Fibroblast of villous mesenchyme (primary cell): ENCODE data around the gene TBCK. TPM values are rescaled to one million over a fixed set of nuclear protein-coding genes. Genes with fewer than 3 reads are reported as not detected.
"Not testable (repeated sequence)": the region's sequence is repeated elsewhere in the genome, so short reads cannot be mapped to it uniquely, and the experiment has no call there.

Source experiments
- DNase-seq: peaks from one replicate; pipeline ENCODE4 v3.0.0-alpha.2; 2010; ENCODE audit warnings: low read depth
- H3K4me3 ChIP-seq: 2 replicates; pipeline ENCODE4 v1.5.1; 2011; ENCODE audit warnings: low read depth, mild to moderate bottlenecking, low read length
- total RNA-seq: library from RNA; depleted of rRNA; stranded (reverse); fragments of >200 nt; gene quantifications from 2 replicates; pipeline ENCODE4 v1.2.3, GENCODE V29; 2012
- TF ChIP-seq, protein P1 (sequence below): IDR thresholded peaks from 2 replicates; pipeline ENCODE4 v1.5.1; 2012; ENCODE audit warnings: low read depth, mild to moderate bottlenecking, low read length; ENCODE audit not compliant: insufficient read depth

The TBCK gene
- total RNA-seq, 1 donor: 80.3 TPM

DNA sequence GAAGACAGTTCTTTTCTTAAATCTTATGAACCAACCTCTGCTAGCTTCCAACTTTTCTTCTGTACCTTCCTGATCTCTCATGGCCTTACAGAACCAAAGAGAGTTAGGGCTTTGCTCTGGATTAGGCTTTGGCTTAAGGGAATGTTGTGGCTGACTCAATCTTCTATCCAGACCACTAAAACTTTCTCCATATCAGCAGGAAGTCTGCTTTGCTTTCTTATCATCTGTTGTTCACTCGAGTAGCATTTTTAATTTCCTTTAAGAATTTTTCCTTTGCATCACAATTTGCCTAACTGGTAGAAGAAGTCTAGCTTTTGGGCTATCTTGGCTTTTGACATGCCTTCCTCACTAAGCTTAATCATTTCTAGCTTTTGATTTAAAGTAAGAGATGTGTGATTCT is 167.0 kb downstream of the TBCK start:
- no peak overlapping the region for H3K4me3 ChIP-seq
- peak; percentile 17 for DNase-seq
- TF ChIP-seq, protein P1, sequence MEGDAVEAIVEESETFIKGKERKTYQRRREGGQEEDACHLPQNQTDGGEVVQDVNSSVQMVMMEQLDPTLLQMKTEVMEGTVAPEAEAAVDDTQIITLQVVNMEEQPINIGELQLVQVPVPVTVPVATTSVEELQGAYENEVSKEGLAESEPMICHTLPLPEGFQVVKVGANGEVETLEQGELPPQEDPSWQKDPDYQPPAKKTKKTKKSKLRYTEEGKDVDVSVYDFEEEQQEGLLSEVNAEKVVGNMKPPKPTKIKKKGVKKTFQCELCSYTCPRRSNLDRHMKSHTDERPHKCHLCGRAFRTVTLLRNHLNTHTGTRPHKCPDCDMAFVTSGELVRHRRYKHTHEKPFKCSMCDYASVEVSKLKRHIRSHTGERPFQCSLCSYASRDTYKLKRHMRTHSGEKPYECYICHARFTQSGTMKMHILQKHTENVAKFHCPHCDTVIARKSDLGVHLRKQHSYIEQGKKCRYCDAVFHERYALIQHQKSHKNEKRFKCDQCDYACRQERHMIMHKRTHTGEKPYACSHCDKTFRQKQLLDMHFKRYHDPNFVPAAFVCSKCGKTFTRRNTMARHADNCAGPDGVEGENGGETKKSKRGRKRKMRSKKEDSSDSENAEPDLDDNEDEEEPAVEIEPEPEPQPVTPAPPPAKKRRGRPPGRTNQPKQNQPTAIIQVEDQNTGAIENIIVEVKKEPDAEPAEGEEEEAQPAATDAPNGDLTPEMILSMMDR: no peak

DNA sequence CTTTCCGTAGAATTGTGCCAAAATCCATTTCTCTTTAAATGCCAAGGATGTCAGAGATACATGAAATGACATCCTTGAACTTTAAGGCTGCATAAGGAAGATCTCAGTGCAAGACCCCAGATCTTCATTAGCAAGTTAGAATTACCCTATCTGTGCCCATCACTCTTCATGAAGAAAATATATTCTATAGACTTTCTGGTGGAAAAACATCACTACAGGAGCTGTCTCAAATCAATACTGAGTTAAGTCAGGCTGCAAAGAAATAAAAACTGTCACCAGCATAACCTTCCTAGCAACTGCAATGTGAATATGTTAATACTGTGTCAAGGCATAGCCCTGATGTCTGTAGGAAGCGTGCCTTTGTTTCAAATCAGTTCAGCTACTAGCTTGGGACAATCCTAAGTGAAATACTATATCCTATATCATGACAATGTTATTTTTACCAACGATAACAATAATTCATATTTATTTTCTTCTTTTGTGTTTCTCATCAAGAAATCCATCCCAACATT is 173.3 kb downstream of the TBCK start:
- TF ChIP-seq, protein P1: no peak
- no peak overlapping the region for H3K4me3 ChIP-seq

DNA sequence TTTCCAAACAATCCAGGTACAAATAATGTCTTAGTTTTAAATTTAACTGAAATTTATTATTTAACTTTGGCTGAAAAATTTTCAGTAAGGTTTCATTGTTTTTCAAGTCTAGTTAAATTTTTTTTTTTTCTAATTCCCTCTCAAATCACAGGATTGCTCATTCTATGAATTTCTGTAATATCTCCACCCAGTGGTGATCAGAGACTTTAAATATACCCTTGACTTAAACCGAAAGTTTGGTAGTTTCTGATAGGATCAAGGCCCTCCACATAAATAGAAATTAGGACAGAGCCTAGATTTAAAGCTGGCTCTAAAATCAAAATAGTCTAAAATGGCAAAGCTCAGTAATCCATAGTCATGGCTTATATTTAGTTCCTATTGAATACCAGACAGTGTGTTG is 175.4 kb downstream of the TBCK start:
- TF ChIP-seq, protein P1: no peak
- DNase-seq: no peak
- no peak overlapping the region for H3K4me3 ChIP-seq

More for the DNA sequence above, 173.3 kb downstream of the TBCK start:
- DNase-seq: no peak

DNA sequence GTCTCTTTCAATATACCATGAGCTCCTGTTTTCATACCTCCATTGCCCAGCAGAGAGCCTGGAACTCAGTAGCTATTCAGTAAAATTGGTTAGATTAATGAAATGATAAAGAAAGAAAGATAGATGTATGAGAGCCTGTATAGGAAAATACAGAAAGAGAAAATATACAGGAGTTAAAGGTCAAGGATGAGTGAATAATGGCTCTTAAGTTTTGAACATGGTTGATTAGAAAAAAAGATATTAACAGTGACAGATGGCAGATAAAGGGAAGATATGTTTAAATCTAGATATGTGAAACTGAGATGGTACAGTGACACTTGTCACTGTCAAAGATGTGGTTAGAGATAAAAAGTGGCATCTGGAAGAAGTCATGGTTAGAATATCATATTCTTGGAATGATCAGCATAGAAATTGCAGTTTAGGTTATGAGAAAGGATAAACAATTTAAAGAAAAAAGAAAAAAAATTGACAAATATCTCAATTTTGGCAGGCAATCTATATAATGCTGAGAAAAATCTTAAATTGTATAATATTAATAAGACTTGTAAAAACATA is 179.2 kb downstream of the TBCK start:
- TF ChIP-seq, protein P1: no peak
- no peak overlapping the region for H3K4me3 ChIP-seq
- DNase-seq: no peak

DNA sequence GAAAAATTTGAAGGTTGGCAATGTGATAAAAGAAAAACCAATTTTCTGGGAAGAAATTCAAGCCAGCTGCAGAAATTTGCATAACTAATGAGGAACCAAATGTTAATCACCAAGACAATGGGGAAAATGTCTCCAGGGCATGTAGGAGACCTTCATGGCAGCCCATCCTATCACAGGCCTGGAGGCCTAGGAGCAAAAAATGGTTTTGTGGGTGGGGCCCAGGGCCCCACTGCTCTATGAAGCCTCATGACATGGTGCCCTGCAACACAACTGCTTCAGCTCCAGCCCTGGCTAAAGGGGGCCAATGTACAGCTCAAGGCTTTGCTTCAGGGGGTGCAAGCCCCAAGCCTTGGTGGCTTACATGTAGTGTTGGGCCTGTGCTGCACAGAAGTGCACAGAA is 184.0 kb downstream of the TBCK start:
- TF ChIP-seq, protein P1: no peak
- H3K4me3 ChIP-seq: no peak overlapping the region
- no peak for DNase-seq

DNA sequence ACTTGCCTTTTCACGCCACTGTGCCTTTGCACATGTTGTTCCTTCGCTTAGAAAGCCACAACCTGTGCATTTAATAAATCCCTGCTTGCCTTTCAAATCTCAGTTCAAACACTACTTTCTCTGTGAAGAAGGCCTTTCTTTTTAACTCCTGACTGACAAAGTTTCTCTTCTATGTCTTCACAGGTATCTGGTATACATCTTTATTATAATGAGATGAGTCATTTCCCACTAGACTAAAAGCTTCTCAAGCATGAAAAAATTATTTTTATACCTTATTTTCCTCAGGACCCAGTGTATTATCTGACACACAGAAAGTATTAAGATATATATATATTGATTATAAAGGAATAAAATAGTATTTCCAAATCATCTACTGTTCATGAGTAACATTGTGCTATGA is 189.9 kb downstream of the TBCK start:
- H3K4me3 ChIP-seq: no peak overlapping the region
- TF ChIP-seq, protein P1: no peak
- DNase-seq: no peak

DNA sequence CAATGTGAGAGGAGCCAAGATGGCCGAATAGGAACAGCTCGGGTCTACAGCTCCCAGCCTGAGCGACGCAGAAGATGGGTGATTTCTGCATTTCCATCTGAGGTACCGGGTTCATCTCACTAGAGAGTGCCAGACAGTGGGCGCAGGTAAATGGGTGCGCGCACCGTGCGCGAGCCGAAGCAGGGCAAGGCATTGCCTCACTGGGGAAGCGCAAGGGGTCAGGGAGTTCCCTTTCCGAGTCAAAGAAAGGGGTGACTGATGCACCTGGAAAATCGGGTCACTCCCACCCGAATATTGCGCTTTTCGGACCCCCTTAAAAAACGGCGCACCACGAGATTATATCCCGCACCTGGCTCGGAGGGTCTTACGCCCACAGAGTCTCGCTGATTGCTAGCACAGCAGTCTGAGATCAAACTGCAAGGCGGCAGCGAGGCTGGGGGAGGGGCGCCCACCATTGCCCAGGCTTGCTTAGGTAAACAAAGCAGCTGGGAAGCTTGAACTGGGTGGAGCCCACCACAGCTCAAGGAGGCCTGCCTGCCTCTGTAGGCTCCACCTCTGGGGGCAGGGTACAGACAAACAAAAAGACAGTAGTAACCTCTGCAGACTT is 196.0 kb downstream of the TBCK start:
- H3K4me3 ChIP-seq, DNase-seq: not testable (repeated sequence)
